H9 (cell line): ENCODE results near the gene HLA-DRA. TPM values are rescaled to one million over a fixed set of nuclear protein-coding genes. Genes with fewer than 3 reads are reported as not detected.

Experiments used
- DNase-seq: peaks from one replicate; pipeline ENCODE4 v3.0.0-alpha.2; 2017
- H2AFZ ChIP-seq: one replicate; pipeline ENCODE4 v1.6.1; 2013; ENCODE audit warnings: mild to moderate bottlenecking, low read length, control low read depth, moderate library complexity
- H2AK5ac ChIP-seq: 2 replicates; pipeline ENCODE4 v1.6.1; 2013; ENCODE audit warnings: low read length, control low read depth, mixed read lengths; ENCODE audit not compliant: insufficient read length
- H2BK120ac ChIP-seq: one replicate; pipeline ENCODE4 v1.6.1; 2013; ENCODE audit warnings: low read depth, mild to moderate bottlenecking, low read length, control low read depth, inconsistent platforms; ENCODE audit not compliant: poor library complexity, severe bottlenecking
- H2BK12ac ChIP-seq: 2 replicates; pipeline ENCODE4 v1.6.1; 2013; ENCODE audit warnings: low read length, control low read depth, mixed read lengths, low read depth; ENCODE audit not compliant: insufficient read length
- H2BK15ac ChIP-seq: 2 replicates; pipeline ENCODE4 v1.6.1; 2013; ENCODE audit warnings: low read depth, low read length, control low read depth
- H2BK20ac ChIP-seq: one replicate; pipeline ENCODE4 v1.6.1; 2013; ENCODE audit warnings: low read depth, mild to moderate bottlenecking, low read length, control low read depth, inconsistent platforms; ENCODE audit not compliant: poor library complexity, severe bottlenecking
- H2BK5ac ChIP-seq: 2 replicates; pipeline ENCODE4 v1.6.1; 2013; ENCODE audit warnings: low read length, control low read depth, mixed read lengths; ENCODE audit not compliant: insufficient read length
- H3K14ac ChIP-seq: 2 replicates; pipeline ENCODE4 v1.6.1; 2013; ENCODE audit warnings: low read length, control low read depth; ENCODE audit not compliant: insufficient read depth
- H3K18ac ChIP-seq: 2 replicates; pipeline ENCODE4 v1.6.1; 2013; ENCODE audit warnings: low read depth, mild to moderate bottlenecking, mixed read lengths, low read length, control low read depth; ENCODE audit not compliant: insufficient read length
- H3K23ac ChIP-seq: 2 replicates; pipeline ENCODE4 v1.6.1; 2013; ENCODE audit warnings: low read length, control low read depth, mixed read lengths, low read depth; ENCODE audit not compliant: insufficient read length
- H3K23me2 ChIP-seq: 2 replicates; pipeline ENCODE4 v1.6.1; 2013; ENCODE audit warnings: low read depth, mild to moderate bottlenecking, mixed read lengths, low read length, control low read depth; ENCODE audit not compliant: insufficient read length, poor library complexity, severe bottlenecking
- H3K27ac ChIP-seq: 2 replicates; pipeline ENCODE4 v1.5.1; 2013; ENCODE audit warnings: low read length, control low read depth, mixed read lengths, low read depth; ENCODE audit not compliant: insufficient read length
- H3K27me3 ChIP-seq: 2 replicates; pipeline ENCODE4 v1.6.1; 2013; ENCODE audit warnings: low read length, control low read depth, inconsistent platforms; ENCODE audit not compliant: insufficient read depth
- H3K4ac ChIP-seq: 2 replicates; pipeline ENCODE4 v1.6.1; 2013; ENCODE audit warnings: low read depth, mild to moderate bottlenecking, control low read depth, inconsistent platforms, low read length, moderate library complexity
- H3K4me1 ChIP-seq: 2 replicates; pipeline ENCODE4 v1.6.1; 2013; ENCODE audit warnings: low read length, control low read depth, inconsistent platforms; ENCODE audit not compliant: insufficient read depth
- H3K4me2 ChIP-seq: 2 replicates; pipeline ENCODE4 v1.6.1; 2013; ENCODE audit warnings: low read length, control low read depth, mixed read lengths; ENCODE audit not compliant: insufficient read length, insufficient read depth
- H3K56ac ChIP-seq: 2 replicates; pipeline ENCODE4 v1.6.1; 2013; ENCODE audit warnings: low read depth, mild to moderate bottlenecking, mixed read lengths, low read length, control low read depth; ENCODE audit not compliant: insufficient read length
- H3K79me1 ChIP-seq: 2 replicates; pipeline ENCODE4 v1.6.1; 2013; ENCODE audit warnings: low read depth, mild to moderate bottlenecking, moderate library complexity, low read length, control low read depth, inconsistent platforms; ENCODE audit not compliant: insufficient read depth, poor library complexity, severe bottlenecking
- H3K79me2 ChIP-seq: 2 replicates; pipeline ENCODE4 v1.6.1; 2013; ENCODE audit warnings: low read length, control low read depth, inconsistent platforms; ENCODE audit not compliant: insufficient read depth
- H3K9ac ChIP-seq: 2 replicates; pipeline ENCODE4 v1.6.1; 2013; ENCODE audit warnings: low read length, control low read depth, mixed read lengths; ENCODE audit not compliant: insufficient read length; ENCODE audit errors: extremely low read depth
- H3K9me3 ChIP-seq: one replicate; pipeline ENCODE4 v1.6.1; 2013; ENCODE audit warnings: low read depth, low read length, inconsistent platforms; ENCODE audit not compliant: control insufficient read depth
- H3T11ph ChIP-seq: one replicate; pipeline ENCODE4 v1.6.1; 2013; ENCODE audit warnings: mild to moderate bottlenecking, low read length, control low read depth, inconsistent platforms
- H4K20me1 ChIP-seq: one replicate; pipeline ENCODE4 v1.6.1; 2013; ENCODE audit not compliant: control insufficient read depth, insufficient read length, insufficient read depth
- H4K5ac ChIP-seq: 2 replicates; pipeline ENCODE4 v1.6.1; 2013; ENCODE audit warnings: low read depth, mild to moderate bottlenecking, mixed read lengths, low read length, control low read depth; ENCODE audit not compliant: insufficient read length
- H4K8ac ChIP-seq: replicated peaks from 2 replicates; pipeline ENCODE4 v1.6.1; 2013; ENCODE audit warnings: low read length, control low read depth, mixed read lengths, low read depth; ENCODE audit not compliant: insufficient read length
- H4K91ac ChIP-seq: 2 replicates; pipeline ENCODE4 v1.6.1; 2013; ENCODE audit warnings: low read depth, mild to moderate bottlenecking, moderate library complexity, mixed read lengths, low read length, control low read depth; ENCODE audit not compliant: insufficient read length
- H3K27ac Mint-ChIP-seq, 3 experiments: 2 replicates in 2 of 3; 3 replicates in 1 of 3; pipeline ENCODE4 v1.8.0; 2020 to 2021; ENCODE audit warnings: mixed read lengths in 3 of 3, mild to moderate bottlenecking in 1 of 3, moderate library complexity in 1 of 3
- H3K27me3 Mint-ChIP-seq: 2 replicates; pipeline ENCODE4 v1.8.0; 2021; ENCODE audit warnings: low read depth, mild to moderate bottlenecking, moderate library complexity, mixed read lengths
- H3K36me3 Mint-ChIP-seq, 3 experiments: 2 replicates in 2 of 3; 3 replicates in 1 of 3; pipeline ENCODE4 v1.8.0; 2020 to 2021; ENCODE audit warnings: low read depth in 3 of 3, mixed read lengths in 3 of 3; ENCODE audit not compliant: insufficient read depth in 1 of 3
- H3K4me1 Mint-ChIP-seq, 2 experiments: 2 replicates each; pipeline ENCODE4 v1.8.0; 2020; ENCODE audit warnings: mixed read lengths in 2 of 2
- H3K4me3 Mint-ChIP-seq, 2 experiments: 2 replicates in 1 of 2; 3 replicates in 1 of 2; pipeline ENCODE4 v1.8.0; 2020 to 2021; ENCODE audit warnings: mild to moderate bottlenecking in 2 of 2, mixed read lengths in 2 of 2, moderate library complexity in 1 of 2
- H3K9me3 Mint-ChIP-seq, 2 experiments: 2 replicates in 1 of 2; 3 replicates in 1 of 2; pipeline ENCODE4 v1.8.0; 2020; ENCODE audit warnings: mild to moderate bottlenecking in 2 of 2, mixed read lengths in 2 of 2, moderate library complexity in 1 of 2
- WGBS: extraction: QIAGEN DNeasy Blood & Tissue Kit; methylation state at CpG from one replicate; pipeline ENCODE4 v1.1.7; 2013; ENCODE audit warnings: missing lambda C conversion rate, low lambda C conversion rate, mixed read lengths; ENCODE audit not compliant: insufficient read length; ENCODE audit errors: extremely low coverage; 5-methylcytosine and 5-hydroxymethylcytosine counted together
- total RNA-seq: library from RNA; stranded (reverse); gene quantifications from 2 replicates; pipeline ENCODE4 v1.2.1, GENCODE V29; 2021
- TF ChIP-seq, protein P1 (sequence below): fragments of 200-600 bp; sonication (generic); conservative IDR thresholded peaks from 3 replicates; pipeline ENCODE4 v1.8.0; 2021; ENCODE audit warnings: antibody characterized with exemption, mild to moderate bottlenecking

Gene HLA-DRA
- total RNA-seq, 1 experiment from 2014 or later = 3.1 TPM

DNA sequence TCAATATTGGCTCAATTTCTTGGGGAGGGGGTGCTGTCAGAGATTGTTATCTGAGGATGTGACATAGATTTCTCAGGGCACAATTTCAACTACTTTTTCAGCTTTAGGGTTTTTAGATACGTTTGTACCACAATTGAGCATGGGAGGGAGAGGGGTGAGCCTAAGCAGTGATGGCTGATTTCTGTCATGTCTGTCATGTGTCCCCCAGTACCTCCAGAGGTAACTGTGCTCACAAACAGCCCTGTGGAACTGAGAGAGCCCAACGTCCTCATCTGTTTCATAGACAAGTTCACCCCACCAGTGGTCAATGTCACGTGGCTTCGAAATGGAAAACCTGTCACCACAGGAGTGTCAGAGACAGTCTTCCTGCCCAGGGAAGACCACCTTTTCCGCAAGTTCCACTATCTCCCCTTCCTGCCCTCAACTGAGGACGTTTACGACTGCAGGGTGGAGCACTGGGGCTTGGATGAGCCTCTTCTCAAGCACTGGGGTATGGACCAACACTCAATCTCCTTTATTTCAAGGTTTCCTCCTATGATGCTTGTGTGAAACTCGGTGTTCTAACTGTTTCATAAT is 3.4 kb downstream of the HLA-DRA start:
- no peak overlapping the region for H2AK5ac ChIP-seq
- no peak overlapping the region for H3K23ac ChIP-seq
- H2AFZ ChIP-seq = no peak overlapping the region
- TF ChIP-seq, protein P1, sequence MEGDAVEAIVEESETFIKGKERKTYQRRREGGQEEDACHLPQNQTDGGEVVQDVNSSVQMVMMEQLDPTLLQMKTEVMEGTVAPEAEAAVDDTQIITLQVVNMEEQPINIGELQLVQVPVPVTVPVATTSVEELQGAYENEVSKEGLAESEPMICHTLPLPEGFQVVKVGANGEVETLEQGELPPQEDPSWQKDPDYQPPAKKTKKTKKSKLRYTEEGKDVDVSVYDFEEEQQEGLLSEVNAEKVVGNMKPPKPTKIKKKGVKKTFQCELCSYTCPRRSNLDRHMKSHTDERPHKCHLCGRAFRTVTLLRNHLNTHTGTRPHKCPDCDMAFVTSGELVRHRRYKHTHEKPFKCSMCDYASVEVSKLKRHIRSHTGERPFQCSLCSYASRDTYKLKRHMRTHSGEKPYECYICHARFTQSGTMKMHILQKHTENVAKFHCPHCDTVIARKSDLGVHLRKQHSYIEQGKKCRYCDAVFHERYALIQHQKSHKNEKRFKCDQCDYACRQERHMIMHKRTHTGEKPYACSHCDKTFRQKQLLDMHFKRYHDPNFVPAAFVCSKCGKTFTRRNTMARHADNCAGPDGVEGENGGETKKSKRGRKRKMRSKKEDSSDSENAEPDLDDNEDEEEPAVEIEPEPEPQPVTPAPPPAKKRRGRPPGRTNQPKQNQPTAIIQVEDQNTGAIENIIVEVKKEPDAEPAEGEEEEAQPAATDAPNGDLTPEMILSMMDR = no peak
- H3K18ac ChIP-seq = no peak overlapping the region
- H3K4me1 Mint-ChIP-seq = peaks cover 4 to 6% of the 10 kb centered on the region in 2 experiments
- H3K36me3 Mint-ChIP-seq = no peaks in the 10 kb centered on the region; a peak in 1 of 7 replicates
- H2BK120ac ChIP-seq = no peak overlapping the region
- H3K4ac ChIP-seq = no peak overlapping the region
- H2BK12ac ChIP-seq = no peak overlapping the region
- no peaks in the 10 kb centered on the region for H4K20me1 ChIP-seq
- no peak overlapping the region for H2BK20ac ChIP-seq
- H3K79me2 ChIP-seq = no peaks in the 10 kb centered on the region
- no peak overlapping the region for H3K4me3 Mint-ChIP-seq
- no peaks in the 10 kb centered on the region for H3K9me3 ChIP-seq
- no peak overlapping the region for H3K27ac Mint-ChIP-seq
- no peak overlapping the region for H4K8ac ChIP-seq
- peaks cover 3% of the 10 kb centered on the region; the same call in 1 of the 2 replicates for H3K27me3 Mint-ChIP-seq
- no peak overlapping the region for H3K56ac ChIP-seq
- H3K23me2 ChIP-seq = no peaks in the 10 kb centered on the region
- H3K79me1 ChIP-seq = no peaks in the 10 kb centered on the region
- no peak overlapping the region for H3K14ac ChIP-seq
- H3K27me3 ChIP-seq = no peaks in the 10 kb centered on the region
- no peak overlapping the region for H3K27ac ChIP-seq
- no peaks in the 10 kb centered on the region for H3K4me1 ChIP-seq
- H4K5ac ChIP-seq = no peak overlapping the region
- H2BK5ac ChIP-seq = no peak overlapping the region
- no CpG with 5 or more reads among the region's 8 CpGs for WGBS
- no peak overlapping the region for H2BK15ac ChIP-seq
- no peak overlapping the region for H3K9ac ChIP-seq
- no peak for DNase-seq
- no peak overlapping the region for H3T11ph ChIP-seq
- no peak overlapping the region for H4K91ac ChIP-seq
- H3K4me2 ChIP-seq = no peak overlapping the region
- 0 out of 5 replicates have a peak, but pooled peaks cover 0 to 2% of the 10 kb centered on the region in 2 experiments for H3K9me3 Mint-ChIP-seq
